GM18511 (cell line): ENCODE data around the gene PIK3R1.

ENCODE experiments used
- ATAC-seq: cut with Tn5 transposase; IDR thresholded peaks from one replicate; pipeline ENCODE4 v1.9.1; 2021; ENCODE audit warnings: mild to moderate bottlenecking, moderate library complexity; ENCODE audit not compliant: unreplicated experiment

Gene PIK3R1

DNA sequence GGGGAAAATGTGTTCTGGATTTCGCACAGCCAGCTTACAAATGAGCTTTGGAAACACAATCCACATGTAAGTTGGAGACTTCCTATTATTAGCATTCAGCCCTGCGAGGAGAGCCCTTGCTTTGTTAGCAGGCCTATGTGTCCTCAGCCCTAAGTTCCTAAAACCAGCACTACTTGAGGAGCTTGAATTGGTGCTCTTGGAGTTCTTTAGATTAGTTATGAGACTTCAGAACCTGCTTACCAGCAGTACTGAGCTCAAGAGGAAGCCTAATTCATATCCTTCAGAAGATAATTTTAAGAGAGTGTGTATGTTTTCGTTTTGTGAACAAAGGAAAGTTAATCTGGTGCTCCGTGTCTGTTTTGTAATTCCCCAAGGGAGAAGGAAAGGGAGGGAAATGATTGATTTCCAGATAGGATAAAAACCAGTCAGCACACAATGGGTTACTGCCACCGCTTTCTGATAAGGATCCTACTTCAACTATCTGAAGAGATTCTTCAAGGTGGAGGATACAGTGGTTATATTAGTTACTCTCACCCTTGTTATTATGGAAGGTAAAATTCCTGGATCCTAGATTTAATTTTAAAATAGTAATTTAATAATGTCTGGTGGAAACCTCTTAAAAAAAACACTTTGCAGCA is 35.2 kb downstream of the PIK3R1 start:
- ATAC-seq, result no peak

DNA sequence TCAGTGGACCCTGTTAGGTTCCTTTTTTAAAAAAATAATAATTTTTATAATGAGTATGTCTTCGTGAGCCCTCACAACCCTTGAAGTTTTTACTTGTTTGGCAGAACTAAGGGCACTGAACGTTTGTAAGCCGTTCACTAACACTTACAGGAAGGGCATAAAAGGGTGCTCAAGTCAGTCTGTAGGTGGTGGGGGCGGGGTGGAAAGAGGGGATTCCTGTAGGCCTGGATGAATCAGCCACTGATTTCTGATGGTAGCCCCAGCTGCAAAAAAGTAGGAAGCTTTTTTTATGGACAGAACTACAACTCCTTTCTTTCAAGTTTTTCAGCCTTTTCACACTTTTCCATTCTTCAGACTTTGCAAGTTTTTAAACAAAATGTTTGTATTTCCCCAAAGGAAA is 35.8 kb downstream of the PIK3R1 start:
- no peak for ATAC-seq

GRCh38 chr5:68251804-68252522 is 36.4 kb downstream of the PIK3R1 start:
- ATAC-seq, result no peak

DNA sequence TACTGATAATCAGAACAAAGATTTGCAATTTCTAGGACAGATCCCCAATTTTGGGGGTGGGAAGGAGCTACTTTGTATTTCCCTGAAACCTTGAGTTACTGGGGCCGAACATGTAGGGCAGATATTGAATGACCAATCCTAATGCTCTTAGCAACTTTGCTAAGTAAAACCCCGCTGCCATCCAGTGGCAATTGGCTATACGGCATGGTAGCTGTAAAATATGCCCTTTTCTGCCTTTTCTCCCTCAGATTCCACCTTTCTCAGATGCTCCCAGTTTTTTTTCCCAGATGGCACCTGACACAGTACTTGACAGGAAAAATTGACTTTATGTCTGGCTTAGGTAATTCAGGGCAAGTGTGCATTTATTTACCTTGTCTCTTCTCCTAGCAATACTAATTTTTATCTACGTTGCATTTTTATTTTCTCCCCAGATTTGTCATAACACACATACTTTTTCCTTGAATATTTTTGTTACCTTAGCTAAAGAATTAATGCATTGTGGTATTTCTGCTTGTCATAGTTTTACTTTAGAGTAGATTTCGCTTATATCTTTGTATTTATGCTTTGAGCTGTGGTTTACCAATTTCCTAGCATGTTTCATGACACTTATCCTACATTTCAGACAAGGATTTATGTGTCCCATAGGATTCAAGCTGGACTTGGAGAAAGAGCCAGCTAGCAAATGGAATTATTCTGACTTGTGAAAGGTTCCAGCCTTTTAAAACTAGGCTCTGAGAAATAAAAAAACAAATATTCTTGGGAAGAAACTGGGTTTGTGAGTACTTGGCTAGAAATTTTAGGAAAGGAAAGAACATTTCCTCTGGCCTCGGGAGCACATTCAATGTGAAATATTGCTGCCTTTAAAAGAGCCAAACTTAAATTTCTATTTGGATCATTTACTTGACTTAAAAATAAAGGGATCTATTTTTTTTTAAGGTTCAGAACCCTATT is 37.4 kb downstream of the PIK3R1 start:
- peak; percentile 75 for ATAC-seq

DNA sequence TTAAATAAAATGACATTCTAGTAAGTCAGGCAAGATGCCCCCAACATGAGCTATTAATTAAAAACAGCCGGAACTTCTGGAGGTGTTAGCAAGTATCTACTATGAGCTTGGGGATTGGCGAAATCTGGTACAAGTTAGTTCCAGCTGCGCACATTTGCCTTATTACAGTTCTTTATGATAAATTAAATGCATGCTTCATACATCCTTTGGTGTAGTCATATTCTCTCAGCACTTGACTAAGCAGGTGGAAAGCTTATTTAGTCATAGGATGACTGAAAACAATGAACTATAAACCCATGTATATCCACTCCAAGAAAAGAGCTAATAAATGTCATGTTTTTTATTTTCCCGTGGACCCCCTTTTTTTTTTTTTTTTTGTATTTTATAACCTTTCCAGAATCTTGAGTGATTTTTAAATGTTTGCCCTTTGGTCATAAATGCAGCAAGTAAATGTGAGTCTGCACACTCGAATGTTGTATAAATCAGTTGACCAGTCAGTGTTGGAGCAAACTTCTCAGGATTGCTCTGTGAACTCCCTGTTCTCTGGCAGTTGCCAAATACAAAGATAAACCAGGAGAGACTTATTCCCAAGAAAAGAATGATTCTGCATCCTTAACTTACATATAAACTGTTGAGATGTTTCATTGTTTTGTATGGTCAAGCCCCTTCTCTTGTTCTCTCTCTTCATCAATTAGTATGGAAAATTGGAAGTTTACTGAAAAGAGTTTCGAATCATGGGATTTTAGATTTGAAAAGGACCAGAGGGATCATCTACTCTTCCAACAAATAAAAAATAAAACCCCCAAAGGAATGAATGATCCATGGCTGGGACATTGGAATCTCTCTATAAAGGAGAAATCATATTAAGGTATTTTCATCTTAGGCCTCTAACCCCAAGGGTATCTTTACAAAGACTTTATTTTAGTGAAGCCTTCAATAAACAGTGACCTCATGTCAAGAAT is 38.3 kb downstream of the PIK3R1 start:
- ATAC-seq, result no peak

- no peak for ATAC-seq
These were observed 39.3 kb downstream of the PIK3R1 start for GRCh38 chr5:68254810-68255209.

DNA sequence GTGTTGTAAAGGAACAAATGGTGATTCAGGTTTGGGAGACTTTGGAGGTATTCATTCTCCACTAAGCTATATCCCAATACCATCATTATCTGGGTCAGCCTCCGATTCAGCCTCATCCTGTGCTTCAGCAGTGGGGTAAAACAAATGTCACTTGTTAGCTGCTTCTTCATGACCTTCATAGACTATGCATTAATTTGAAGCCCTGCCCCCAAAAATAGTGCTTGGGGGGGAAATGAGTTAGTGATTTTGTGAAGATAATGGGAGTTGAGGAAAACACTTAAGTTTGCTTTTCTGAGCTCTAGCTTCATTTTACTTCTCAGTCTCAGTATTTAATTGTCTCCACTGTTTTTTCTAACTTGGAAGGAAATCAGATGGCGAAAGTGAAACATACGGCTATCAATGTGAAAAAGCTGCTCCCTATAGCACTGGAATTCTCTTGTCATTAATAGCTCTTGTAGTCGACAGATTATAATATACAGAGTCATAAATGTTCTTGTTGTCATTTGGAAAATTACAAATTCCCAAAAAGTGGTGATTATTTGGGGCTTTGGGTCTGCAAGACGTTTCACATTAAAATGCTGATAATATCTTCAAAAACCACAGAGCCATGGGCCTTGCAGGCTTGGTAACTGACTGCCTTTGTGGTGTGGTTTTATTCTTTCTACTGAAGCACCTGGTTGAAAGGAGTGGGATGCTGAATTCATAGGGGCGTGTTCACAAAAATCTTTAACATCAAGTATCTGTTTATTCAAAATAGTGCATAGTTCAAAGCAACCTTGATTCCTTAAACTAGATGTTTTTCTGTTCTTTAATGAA is 40.0 kb downstream of the PIK3R1 start:
- ATAC-seq, result no peak

DNA sequence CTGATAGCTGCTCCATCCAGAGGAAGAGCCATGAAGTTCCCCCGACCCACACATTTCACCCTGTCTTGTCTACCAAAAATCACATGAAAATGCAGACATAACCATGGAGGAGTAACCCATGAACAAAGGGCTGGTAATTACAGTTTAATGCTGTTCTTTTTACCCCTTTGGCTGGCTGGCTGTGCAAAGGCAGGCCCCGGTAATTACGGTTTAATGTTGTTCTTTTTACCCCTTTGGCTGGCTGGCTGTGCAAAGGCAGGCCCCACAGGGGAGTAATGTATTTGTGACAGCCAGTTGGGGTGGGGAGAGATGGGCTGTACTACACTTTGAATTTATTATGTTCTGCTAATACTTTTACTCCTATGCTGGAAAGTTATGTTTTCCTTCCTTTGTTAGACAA is 41.7 kb downstream of the PIK3R1 start:
- ATAC-seq, result no peak

- ATAC-seq, result no peak
These were observed 43.0 kb downstream of the PIK3R1 start for GRCh38 chr5:68258531-68258930.

GRCh38 chr5:68259700-68260099 is 44.1 kb downstream of the PIK3R1 start:
- ATAC-seq, result no peak

- no peak for ATAC-seq
These were observed 44.9 kb downstream of the PIK3R1 start for GRCh38 chr5:68260467-68260866.

GRCh38 chr5:68261169-68261568 is 45.6 kb downstream of the PIK3R1 start:
- no peak for ATAC-seq

DNA sequence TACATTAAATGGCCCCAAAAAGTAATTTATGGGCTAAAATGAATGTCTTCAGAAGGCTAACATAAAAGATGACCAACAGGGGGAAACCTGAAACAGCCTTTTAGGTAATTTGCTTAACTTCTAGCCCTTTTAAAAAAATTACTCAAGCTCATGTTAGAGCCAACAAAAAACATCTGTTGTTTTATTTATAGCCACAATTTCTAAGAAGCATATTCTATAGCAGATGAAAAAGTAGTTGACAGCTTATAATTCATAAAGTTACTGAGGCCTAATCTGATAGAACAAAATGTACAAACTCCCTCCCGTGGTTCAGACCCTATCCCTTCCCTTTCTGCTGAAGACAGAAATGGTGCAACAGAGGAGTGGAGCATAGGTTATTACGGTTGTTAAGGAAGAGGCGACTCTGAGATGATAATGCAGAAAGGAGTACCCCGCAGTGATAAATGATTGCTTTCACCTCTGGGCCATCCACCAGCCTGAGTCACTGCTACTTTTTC is 46.1 kb downstream of the PIK3R1 start:
- no peak for ATAC-seq

DNA sequence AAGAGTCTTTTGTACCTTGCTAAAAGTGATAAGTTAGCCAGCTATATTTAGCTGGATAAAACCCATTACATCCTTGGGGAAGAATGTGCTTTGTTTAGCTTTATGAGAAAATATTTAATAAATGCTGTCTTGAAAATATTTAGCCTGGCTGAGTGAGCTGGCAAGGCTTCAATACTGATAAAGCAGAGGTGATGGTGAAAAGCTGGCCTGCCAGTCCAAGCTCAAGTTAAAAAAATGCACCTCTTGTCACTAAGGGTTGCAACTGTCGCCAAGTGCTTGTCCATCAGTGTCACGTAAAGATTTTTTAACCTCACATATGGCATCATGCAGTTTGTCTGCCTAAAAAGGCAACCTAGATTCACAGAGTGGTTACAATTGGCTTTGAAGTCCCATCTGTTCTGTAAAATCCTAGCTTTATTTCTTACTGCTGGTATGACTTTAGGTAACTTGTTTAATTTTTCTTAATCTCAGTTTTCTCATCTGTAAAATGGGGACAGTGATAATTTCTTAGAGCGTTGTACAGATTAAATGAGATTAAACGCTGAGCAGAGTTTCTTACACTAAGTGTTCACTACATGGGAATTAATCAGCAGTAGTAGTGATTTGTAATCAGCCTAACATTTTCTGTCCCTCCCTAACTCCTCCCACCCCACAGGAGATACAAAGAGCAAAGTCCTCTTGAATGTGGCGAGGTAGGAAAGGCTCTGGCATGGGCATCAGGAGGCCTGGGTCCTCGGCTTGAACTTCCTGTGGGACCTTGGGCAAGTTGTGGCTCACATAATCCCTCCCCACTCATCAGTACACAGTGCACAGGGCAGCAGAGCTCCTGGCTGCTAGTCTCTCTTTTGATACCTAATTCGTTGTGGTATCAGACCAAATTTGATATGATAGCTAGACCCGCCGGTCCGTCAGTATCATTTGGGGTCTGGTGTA is 48.7 kb downstream of the PIK3R1 start:
- ATAC-seq, result no peak

DNA sequence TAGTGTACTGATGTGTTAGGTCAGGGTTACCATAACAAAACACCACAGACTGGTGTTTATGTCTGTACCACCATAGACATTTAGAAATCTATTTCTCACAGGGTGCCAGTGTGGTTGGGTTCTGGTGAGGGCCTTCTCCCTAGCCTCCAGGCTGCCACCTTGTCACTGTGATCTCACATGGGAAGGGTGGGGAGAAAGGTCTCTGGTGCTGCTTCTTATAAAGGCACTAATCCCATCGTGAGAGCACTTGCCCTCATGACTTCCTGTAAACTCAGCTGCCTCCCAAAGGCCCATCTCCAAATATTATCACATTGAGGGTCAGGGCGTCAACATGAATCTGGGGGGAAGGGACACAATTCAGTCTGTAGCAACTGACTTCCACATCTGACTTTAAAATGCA is 49.8 kb downstream of the PIK3R1 start:
- ATAC-seq, result no peak

DNA sequence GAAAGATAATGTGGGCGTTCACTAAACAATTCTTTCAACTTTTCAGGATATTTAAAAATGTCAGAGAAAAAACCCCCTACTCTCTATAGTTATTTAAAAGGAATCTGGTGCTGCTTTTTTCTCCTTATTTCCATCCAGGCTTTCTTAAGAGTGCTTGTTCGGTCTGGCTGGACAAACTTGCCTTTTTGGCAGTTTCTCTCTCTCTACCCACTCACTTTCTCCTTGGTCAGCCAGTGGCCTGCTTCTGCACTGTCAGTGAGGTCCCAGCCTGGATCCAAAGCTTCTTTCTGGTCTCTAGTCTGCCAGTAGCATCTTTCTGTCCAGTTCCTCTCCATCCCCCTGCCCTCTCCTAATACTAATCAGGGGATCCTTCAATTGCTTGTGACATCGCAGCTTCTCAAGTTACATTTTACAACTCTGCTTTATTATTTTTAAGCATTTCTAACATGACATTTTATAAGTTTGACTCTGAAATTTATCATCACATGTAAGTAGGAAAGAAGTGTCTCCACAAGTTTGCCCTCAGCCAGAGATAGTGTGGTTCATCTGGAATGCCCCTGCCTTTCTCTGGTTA is 50.4 kb downstream of the PIK3R1 start:
- no peak for ATAC-seq

GRCh38 chr5:68266457-68266856 is 50.9 kb downstream of the PIK3R1 start:
- no peak for ATAC-seq

GRCh38 chr5:68267066-68267465 is 51.5 kb downstream of the PIK3R1 start:
- ATAC-seq, result no peak
